Measurements from ENCODE around the gene NHLH2.

NHLH2 gene

DNA sequence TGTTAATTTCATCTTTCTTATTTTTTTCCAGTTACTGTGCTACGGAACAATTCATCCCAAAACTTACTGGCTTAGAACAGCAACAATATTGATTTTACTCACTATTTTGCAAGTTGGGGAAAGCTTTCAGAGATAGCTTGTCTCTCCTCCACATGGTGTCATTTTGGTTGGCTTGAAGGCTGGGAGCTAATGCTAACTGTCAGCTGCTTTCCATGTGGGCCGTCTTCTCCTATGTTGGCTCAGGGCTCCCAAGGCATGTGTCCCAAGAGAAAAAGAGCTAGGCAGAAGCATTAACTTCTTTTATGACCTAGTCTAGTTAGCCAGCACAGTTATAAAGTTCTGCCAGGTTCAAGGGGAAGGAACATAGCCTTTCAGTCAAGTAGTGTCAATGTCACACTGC lies 38.5 kb downstream of the NHLH2 start:
- DNase-seq (ENCODE audit: low read depth in 2 of 2) = no peak

DNA sequence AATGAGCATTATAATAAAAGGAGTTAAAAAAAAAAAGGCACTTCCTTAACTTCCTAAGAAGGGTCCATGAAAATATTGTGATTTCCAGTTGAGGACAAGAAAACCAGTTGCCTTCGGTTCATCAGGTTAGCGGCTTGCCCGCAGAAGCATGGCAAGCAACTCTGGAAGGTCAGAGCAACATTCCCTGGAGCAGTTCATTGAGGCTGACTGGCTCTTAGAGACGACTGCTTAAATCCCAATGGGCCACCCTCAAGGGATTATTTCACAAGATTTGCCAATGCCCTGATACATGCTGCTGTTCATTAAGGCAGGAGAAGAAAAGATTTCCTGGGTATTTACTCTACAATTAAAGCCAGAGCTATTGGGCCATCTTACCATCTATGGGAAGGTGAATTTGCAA lies 43.4 kb downstream of the NHLH2 start:
- DNase-seq (ENCODE audit: low read depth in 2 of 2) = no peak

DNA sequence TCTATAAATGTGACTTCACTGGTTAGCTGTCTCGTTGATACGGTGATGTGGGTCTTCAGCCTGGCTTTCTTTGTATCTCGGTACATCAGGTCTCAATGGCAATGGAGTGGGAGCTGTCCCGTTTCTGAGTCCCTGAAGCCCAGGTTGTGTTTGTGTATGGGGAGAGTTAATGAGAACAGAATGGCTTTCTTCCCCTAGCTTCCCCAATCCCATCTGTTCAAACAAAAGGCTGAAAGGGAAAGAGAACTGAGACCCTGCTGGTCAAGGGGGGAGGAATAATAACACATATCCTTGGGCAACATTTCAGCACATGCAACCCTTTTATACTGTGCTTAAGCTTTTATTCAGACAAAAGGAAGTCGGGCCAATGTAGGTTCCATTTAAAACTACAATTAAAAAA lies 44.0 kb downstream of the NHLH2 start:
- no peak for DNase-seq (ENCODE audit: low read depth in 2 of 2)

DNA sequence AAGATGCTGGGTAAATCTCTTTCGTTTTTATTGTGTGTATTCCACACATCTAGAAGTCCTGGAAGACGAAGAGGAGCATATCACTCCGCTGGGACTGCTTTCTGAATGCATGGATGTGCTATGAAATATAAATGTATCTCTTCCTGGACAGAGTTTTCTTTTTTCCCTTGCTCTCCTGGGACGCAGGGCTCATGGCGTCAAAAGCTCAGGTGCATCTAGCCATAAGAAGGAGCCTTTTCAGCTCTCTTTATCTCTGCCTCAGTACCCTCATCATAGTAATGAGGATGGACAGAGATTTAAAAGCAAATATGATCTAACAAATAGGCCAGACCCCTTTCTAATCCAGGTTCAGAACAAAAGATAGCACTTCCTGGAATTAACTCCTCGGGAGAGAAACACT lies 44.9 kb downstream of the NHLH2 start:
- no peak for DNase-seq (ENCODE audit: low read depth in 2 of 2)

DNA sequence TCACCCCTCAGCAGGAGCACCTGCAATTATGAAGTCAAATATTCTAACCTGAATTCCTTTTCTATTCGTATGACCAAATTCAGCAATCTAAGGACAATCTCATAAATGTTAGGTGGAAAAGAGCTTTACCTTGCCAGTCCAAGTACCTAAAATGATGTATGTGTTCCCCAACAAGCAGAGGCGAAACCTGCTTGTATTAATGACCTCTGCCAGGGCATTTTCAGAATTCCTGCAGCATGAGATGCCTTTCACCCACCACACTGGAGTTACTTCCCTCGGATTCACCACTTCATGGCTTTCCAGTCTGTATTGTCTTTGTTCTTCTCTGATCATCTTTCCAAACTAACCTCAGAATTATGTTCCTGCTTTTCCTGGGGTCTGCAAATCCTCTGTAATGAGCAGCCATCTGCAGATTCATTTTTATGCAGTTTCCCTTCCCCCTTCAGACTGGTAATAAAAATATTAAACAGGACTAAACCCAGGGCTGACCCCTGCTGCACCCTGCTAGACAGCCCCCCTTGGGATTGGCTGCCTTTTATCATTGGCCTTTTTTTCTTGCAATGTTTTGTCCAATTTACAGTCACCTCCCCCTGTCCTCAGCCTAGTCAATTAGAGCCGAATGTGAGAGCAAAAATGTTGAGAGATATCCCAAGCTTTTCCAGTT lies 45.8 kb downstream of the NHLH2 start:
- no peak for DNase-seq (ENCODE audit: low read depth in 2 of 2)

DNA sequence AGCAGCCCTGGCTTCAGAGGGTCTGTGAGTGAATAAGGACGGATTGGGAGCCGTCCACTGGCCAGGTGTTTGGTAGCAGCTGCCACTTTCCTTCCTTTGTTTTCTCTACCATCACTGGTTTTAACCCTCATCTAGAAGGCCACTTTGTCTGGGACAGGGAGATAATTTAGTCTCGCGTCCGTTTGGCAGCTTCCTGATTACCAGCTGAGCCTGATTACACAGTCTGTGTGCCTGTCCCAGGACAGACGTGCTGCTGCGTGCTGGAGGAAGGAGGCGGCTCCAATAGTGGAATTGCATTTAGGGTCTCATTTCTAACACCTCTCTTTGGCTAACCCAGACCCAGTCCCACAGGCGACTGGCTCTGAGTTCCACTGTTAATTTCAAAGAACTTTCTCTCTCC lies 47.8 kb downstream of the NHLH2 start:
- DNase-seq (ENCODE audit: low read depth in 2 of 2) = no peak

DNA sequence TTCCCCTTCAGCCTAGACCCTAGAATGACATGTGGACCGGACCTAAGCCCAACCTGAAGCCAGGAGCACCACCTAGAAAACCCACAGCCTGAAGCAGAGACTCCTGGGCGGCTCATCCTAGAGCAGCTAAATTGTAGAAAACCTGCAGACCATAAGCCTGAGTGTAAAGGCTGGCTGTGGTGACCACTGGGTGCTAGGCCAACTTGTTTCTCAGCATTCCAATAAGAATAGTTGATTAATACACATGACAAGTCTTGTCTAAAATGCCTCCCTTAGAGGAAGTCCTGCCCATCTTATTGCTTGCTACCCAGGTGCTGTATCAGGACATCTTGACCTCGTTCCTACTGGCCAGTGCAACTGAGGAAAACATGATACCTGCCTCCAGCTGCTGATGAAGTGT lies 49.1 kb downstream of the NHLH2 start:
- DNase-seq (ENCODE audit: low read depth in 2 of 2) = no peak

DNA sequence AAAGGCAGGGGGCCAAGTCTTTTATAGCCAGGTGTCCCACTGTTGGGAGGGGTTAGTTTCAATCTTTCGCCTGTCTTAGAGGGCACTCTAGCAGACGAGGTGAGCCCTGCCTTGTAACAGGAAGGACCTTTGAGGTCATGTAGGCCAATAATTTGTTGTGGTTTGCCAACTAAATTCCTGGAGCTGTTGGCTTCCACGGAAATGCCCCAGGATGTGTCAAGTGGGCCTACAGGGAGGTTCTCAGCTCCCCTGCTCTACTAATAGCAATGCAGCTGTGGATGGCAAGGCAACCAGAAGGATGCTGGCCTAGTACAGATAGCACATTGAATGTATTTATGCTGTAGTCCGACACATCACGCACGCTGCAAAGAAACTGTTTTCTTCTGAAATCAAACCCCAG lies 50.1 kb downstream of the NHLH2 start:
- DNase-seq (ENCODE audit: low read depth in 2 of 2) = no peak

DNA sequence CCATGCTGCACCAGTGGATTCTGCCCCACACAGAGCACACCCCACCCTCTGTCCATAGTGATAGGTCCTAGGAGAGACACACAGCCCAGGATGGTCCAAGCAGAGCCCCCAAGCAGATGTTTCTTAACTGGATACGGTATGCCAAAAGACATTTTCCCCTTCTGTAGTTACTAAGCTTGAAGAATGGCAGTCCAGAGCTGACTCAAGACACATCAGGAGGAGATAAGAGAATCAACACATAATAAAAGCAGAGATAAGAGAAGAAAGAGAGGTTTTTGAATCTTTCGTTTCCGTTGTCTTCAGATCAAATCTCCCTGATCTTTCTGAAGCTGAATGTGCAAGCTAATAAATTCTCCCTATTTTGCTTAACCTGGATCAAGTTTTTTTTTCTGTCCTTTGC lies 50.6 kb downstream of the NHLH2 start:
- DNase-seq (ENCODE audit: low read depth in 2 of 2) = no peak
